H7 (cell line): ENCODE data around the gene CDC42EP2. TPM values are rescaled to one million over a fixed set of nuclear protein-coding genes. Genes with fewer than 3 reads are reported as not detected.

Experiments
- total RNA-seq: library from RNA; depleted of rRNA; stranded (reverse); fragments of >200 nt; shearing (Covaris generic); gene quantifications from 2 replicates; pipeline ENCODE4 v1.2.3, GENCODE V29; 2014; rRNA removed

The CDC42EP2 gene
- total RNA-seq, 1 experiment from 2014 or later, result 0.97 TPM

Other genes with a start within 250 kb of the CDC42EP2 start
- gene CDCA5, start 230.8 kb upstream of the CDC42EP2 start, total RNA-seq, result 83.8 and 88.7 TPM in 2 replicates
- gene ZFPL1, start 230.6 kb upstream of the CDC42EP2 start, total RNA-seq, result 53.8 and 55.3 TPM in 2 replicates
- gene VPS51, start 218.7 kb upstream of the CDC42EP2 start, total RNA-seq, result 162 and 186 TPM in 2 replicates
- gene TM7SF2, start 203.0 kb upstream of the CDC42EP2 start, total RNA-seq, result 31.9 and 45.2 TPM in 2 replicates
- 14.1 and 22.5 TPM in 2 replicates for gene ZNHIT2, start 197.2 kb upstream of the CDC42EP2 start, total RNA-seq
- gene FAU, start 192.7 kb upstream of the CDC42EP2 start, total RNA-seq, result 779 and 1,014 TPM in 2 replicates
- 89.9 and 93.3 TPM in 2 replicates for gene MRPL49, start 192.5 kb upstream of the CDC42EP2 start, total RNA-seq
- 11.5 and 21.9 TPM in 2 replicates for gene SYVN1, start 180.3 kb upstream of the CDC42EP2 start, total RNA-seq
- 2.0 and 2.3 TPM in 2 replicates for gene SPDYC, start 144.6 kb upstream of the CDC42EP2 start, total RNA-seq
- 160 and 165 TPM in 2 replicates for gene CAPN1, start 132.9 kb upstream of the CDC42EP2 start, total RNA-seq
- 27.6 and 35.2 TPM in 2 replicates for gene POLA2, start 52.9 kb upstream of the CDC42EP2 start, total RNA-seq
- 65.2 and 69.2 TPM in 2 replicates for gene DPF2, start 19.0 kb downstream of the CDC42EP2 start, total RNA-seq
- 0.35 and 0.70 TPM in 2 replicates for gene TIGD3, start 39.9 kb downstream of the CDC42EP2 start, total RNA-seq
- 0.73 and 0.81 TPM in 2 replicates for gene SLC25A45, start 67.8 kb downstream of the CDC42EP2 start, total RNA-seq
- gene FRMD8, start 71.8 kb downstream of the CDC42EP2 start, total RNA-seq, result 24.5 and 37.1 TPM in 2 replicates
- 6.4 and 10.6 TPM in 2 replicates for gene NEAT1, start 107.9 kb downstream of the CDC42EP2 start, total RNA-seq
- gene MALAT1, start 184.2 kb downstream of the CDC42EP2 start, total RNA-seq, result 456 and 1,088 TPM in 2 replicates
- 70.0 and 72.3 TPM in 2 replicates for gene SCYL1, start 210.2 kb downstream of the CDC42EP2 start, total RNA-seq
- gene LTBP3, start 243.5 kb downstream of the CDC42EP2 start, total RNA-seq, result 3.9 and 5.7 TPM in 2 replicates